ENCODE measurements around the gene PDE4D.

Gene PDE4D

DNA sequence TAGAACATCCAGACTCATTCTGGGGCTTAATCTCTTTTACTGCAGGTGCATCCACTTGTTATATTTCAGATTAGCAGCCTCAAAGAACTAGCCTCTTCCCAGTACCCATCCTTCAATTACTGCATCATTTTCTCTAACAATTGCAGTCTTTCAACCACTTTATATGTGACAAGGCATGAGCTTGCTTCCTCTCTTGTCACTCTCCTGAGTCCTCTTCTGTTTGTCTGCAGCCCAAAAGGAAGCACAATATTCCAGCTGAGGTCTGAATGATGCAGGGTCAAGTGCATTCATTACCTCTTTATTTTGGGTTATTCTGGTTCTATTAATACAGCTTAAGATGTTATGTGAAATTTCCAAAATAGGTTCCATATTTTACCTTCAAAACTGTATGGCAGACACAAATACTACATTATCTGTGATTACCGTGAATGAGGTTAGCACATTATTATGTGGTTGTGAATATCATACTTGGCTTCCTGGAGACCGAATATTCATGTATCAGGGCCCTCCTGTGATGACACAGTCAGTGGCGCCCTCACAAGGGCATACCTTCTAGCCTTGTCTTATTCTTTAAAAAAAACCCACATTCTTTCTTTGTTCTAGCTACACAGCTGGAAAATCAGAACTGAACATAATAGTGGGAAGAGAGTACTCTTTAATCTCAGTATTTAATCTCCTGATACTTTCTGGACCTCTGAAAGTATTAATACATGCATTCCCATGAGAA, 323.8 kb downstream of the PDE4D start:
- H3K27ac ChIP-seq (ENCODE audit: insufficient read depth, low read depth, low read length, poor library complexity, severe bottlenecking) = no peak overlapping the region
- H3K4me1 ChIP-seq (ENCODE audit: control insufficient read depth, insufficient read depth, low read length) = peaks cover 4% of the 10 kb centered on the region
- no peaks in the 10 kb centered on the region for H3K9me3 ChIP-seq (ENCODE audit: control insufficient read depth, low read length)
- no peaks in the 10 kb centered on the region for H3K36me3 ChIP-seq (ENCODE audit: control insufficient read depth, insufficient read depth, low read length)
- H3K27me3 ChIP-seq (ENCODE audit: control insufficient read depth, insufficient read depth, low read length, poor library complexity, severe bottlenecking) = no peaks in the 10 kb centered on the region
- WGBS, 2 experiments = 45 to 62% methylated on average over 2 to 3 of the region's 3 CpGs
- H3K4me3 ChIP-seq (ENCODE audit: insufficient read depth, low read depth, low read length) = no peak overlapping the region

DNA sequence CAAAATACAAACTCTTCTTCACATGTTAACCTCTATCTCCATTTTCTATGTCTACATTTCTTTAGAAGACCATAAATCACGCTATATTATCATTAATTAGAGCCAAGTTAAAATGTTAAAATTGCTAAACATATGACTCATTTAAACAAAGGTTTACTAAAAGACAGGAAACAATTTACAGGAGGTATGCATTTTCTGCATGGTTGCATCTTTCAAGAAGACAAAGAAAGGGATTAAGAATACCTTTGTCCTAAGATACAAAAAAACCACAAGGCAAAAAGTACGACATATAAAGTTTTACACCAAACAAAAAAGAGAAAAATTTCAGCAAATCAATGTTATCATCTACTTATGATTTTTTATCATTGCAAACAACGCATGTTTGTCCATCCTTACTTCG, 324.4 kb downstream of the PDE4D start:
- Histone ChIP-seq H3K9me3 (ENCODE audit: control insufficient read depth, low read length) (no peaks in the 10 kb centered on the region), H3K4me1 (ENCODE audit: control insufficient read depth, insufficient read depth, low read length) (peaks cover 4% of the 10 kb centered on the region), H3K36me3 (ENCODE audit: control insufficient read depth, insufficient read depth, low read length) (no peaks in the 10 kb centered on the region), H3K27ac (ENCODE audit: insufficient read depth, low read depth, low read length, poor library complexity, severe bottlenecking) (no peak overlapping the region), H3K4me3 (ENCODE audit: insufficient read depth, low read depth, low read length) (no peak overlapping the region), H3K27me3 (ENCODE audit: control insufficient read depth, insufficient read depth, low read length, poor library complexity, severe bottlenecking) (no peaks in the 10 kb centered on the region)
- WGBS, 2 experiments = 78 to 80% methylated on average over 3 to 4 of the region's 4 CpGs

DNA sequence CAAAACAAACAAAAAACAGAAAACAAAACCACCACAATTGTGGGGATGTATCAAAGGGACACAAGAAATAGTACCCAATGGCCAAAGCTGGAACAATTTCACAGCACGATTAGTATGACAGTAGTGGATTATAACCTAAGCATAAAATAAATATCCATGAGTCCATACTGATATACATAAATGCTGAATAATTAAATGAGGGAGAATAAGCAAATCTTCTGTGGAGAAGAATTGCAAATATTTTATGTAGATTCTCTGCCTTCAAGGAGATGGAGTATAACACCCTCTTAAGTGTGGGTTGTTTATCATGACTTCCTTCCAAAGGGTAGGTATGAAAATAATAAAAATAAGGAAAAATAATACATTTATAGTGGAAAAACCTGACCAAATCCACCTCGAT, 325.4 kb downstream of the PDE4D start:
- Histone ChIP-seq H3K27ac (ENCODE audit: insufficient read depth, low read depth, low read length, poor library complexity, severe bottlenecking) (no peak overlapping the region), H3K9me3 (ENCODE audit: control insufficient read depth, low read length) (no peaks in the 10 kb centered on the region), H3K36me3 (ENCODE audit: control insufficient read depth, insufficient read depth, low read length) (no peaks in the 10 kb centered on the region), H3K27me3 (ENCODE audit: control insufficient read depth, insufficient read depth, low read length, poor library complexity, severe bottlenecking) (no peaks in the 10 kb centered on the region), H3K4me1 (ENCODE audit: control insufficient read depth, insufficient read depth, low read length) (peaks cover 10% of the 10 kb centered on the region), H3K4me3 (ENCODE audit: insufficient read depth, low read depth, low read length) (no peak overlapping the region)
- 100% methylated on average over 1 of the region's 2 CpGs for WGBS, 2 experiments

DNA sequence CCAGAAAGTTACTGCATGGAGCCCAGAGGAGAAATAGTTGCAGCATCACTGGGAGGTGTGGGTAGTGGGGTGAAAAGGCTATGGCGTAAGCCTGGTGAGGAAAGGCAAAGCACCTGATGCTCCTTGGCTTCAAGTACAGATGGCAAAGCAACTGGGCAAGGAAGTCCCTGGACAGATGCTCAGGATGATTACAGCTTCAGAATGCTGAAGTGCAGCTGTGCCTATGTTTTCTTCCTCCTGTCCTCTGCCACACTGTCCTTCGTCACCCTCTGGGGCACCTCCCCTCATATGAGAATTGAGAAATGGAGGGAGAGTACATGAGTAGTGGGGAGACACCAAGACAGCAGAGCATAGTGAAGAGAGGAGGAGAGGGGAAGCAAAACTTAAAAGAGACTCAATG, 328.0 kb downstream of the PDE4D start:
- no peaks in the 10 kb centered on the region for H3K27me3 ChIP-seq (ENCODE audit: control insufficient read depth, insufficient read depth, low read length, poor library complexity, severe bottlenecking)
- no peaks in the 10 kb centered on the region for H3K9me3 ChIP-seq (ENCODE audit: control insufficient read depth, low read length)
- H3K27ac ChIP-seq (ENCODE audit: insufficient read depth, low read depth, low read length, poor library complexity, severe bottlenecking) = no peak overlapping the region
- H3K36me3 ChIP-seq (ENCODE audit: control insufficient read depth, insufficient read depth, low read length) = no peaks in the 10 kb centered on the region
- WGBS, 2 experiments = 89 to 97% methylated on average over 2 of the region's 2 CpGs
- no peak overlapping the region for H3K4me3 ChIP-seq (ENCODE audit: insufficient read depth, low read depth, low read length)
- H3K4me1 ChIP-seq (ENCODE audit: control insufficient read depth, insufficient read depth, low read length) = peaks cover 18% of the 10 kb centered on the region

DNA sequence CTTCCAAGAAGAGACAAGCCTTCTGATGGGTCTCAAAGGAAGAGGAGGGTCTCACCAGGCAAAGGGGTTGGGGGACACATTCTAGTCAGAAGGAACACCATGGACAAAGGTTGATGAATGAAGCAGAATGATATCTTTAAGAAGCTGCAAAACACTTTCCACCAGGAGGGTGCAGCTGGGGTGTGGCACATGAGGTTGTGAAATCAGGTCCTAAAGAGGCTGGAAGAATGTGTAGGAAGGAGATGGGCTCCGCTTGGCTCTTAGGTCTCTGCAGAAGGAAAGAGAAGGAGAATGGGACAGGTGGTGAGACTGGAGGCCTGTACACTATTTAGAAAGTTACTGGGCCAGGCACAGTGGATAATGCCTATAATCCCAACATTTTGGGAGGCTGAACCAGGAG, 328.6 kb downstream of the PDE4D start:
- no peaks in the 10 kb centered on the region for H3K36me3 ChIP-seq (ENCODE audit: control insufficient read depth, insufficient read depth, low read length)
- no peaks in the 10 kb centered on the region for H3K27me3 ChIP-seq (ENCODE audit: control insufficient read depth, insufficient read depth, low read length, poor library complexity, severe bottlenecking)

DNA sequence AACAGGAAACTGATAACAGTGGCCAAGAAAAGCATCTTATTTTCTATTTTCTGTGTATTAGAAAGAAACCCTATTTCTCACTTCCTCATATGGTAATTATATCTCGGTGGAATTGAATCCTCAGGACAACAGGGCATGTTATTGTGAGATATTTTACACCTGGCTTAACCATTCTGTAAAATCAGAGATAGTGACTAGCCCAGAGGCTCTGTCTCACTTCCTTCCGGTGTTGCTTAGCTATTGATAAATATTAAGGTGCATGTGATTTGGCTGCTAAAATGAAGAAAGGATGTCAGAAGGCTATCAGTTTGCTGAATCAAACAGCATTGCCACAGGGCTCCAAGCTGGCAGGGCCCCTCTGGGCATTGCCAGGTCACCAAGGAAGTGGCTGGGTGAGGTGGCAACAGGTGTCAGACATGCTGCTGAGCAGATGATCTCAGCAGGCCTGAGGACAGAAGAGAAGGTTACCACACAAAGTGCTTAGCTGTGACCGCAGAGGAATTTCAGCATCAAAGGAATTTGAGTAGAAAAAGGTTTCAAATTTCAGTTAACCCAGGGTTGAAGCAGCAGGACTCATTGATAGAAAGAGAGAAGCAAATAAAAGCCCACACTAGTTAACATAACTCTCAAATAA, 330.7 kb downstream of the PDE4D start:
- H3K27me3 ChIP-seq (ENCODE audit: control insufficient read depth, insufficient read depth, low read length, poor library complexity, severe bottlenecking) = no peaks in the 10 kb centered on the region
- no peak overlapping the region for H3K4me3 ChIP-seq (ENCODE audit: insufficient read depth, low read depth, low read length)
- H3K9me3 ChIP-seq (ENCODE audit: control insufficient read depth, low read length) = no peaks in the 10 kb centered on the region
- H3K36me3 ChIP-seq (ENCODE audit: control insufficient read depth, insufficient read depth, low read length) = no peaks in the 10 kb centered on the region
- 40 to 45% methylated on average over 2 to 3 of the region's 3 CpGs for WGBS, 2 experiments
- peaks cover 15% of the 10 kb centered on the region for H3K4me1 ChIP-seq (ENCODE audit: control insufficient read depth, insufficient read depth, low read length)
- no peak overlapping the region for H3K27ac ChIP-seq (ENCODE audit: insufficient read depth, low read depth, low read length, poor library complexity, severe bottlenecking)

More for the DNA sequence above, 328.6 kb downstream of the PDE4D start:
- Histone ChIP-seq H3K4me1 (ENCODE audit: control insufficient read depth, insufficient read depth, low read length) (peaks cover 18% of the 10 kb centered on the region), H3K27ac (ENCODE audit: insufficient read depth, low read depth, low read length, poor library complexity, severe bottlenecking) (no peak overlapping the region), H3K4me3 (ENCODE audit: insufficient read depth, low read depth, low read length) (no peak overlapping the region), H3K9me3 (ENCODE audit: control insufficient read depth, low read length) (no peaks in the 10 kb centered on the region)
- WGBS, 2 experiments = 91 to 98% methylated on average over 1 of the region's 1 CpG

DNA sequence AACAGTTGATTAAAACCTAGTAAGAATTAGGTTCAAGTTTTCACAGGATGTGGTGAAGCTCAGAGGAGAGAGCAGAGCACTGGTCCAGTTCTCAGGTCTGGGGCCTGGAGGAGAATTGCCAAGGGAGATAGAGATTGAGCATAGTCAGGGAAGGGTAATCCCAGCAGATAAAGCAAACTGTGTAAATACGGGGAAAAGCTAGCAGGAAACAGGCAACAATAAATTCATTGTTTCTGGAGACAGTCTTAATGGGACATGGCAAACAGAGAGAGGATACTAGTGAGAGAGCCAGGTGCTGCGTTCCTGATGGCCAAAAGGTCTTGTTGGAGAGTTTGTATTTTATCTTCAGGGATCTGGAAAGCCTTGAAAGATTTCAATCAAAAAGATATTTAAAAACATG, 333.0 kb downstream of the PDE4D start:
- Histone ChIP-seq H3K27me3 (ENCODE audit: control insufficient read depth, insufficient read depth, low read length, poor library complexity, severe bottlenecking) (no peaks in the 10 kb centered on the region), H3K9me3 (ENCODE audit: control insufficient read depth, low read length) (no peaks in the 10 kb centered on the region), H3K4me3 (ENCODE audit: insufficient read depth, low read depth, low read length) (no peak overlapping the region), H3K27ac (ENCODE audit: insufficient read depth, low read depth, low read length, poor library complexity, severe bottlenecking) (no peak overlapping the region), H3K4me1 (ENCODE audit: control insufficient read depth, insufficient read depth, low read length) (peaks cover 15% of the 10 kb centered on the region), H3K36me3 (ENCODE audit: control insufficient read depth, insufficient read depth, low read length) (no peaks in the 10 kb centered on the region)
- WGBS, 2 experiments = 86 to 94% methylated on average over 2 of the region's 2 CpGs

DNA sequence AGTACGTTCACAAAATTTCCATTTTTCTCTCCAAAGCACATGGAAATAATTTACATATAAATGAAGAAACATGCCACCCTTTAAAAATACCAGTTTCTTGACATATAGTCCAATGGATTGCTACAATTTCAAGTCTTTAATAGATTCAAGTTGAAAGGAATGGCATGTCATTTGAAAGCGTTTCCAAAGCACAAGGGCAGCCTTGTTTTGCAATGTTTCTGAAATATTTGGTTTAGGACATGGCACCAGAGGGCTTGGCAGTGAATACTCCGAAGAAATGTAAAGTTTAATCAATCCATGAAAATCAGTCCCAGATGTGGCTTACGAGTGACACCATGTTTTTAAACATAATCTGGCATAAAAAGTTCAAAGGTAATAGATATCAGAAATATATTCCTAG, 333.7 kb downstream of the PDE4D start:
- Histone ChIP-seq H3K27me3 (ENCODE audit: control insufficient read depth, insufficient read depth, low read length, poor library complexity, severe bottlenecking) (no peaks in the 10 kb centered on the region), H3K4me3 (ENCODE audit: insufficient read depth, low read depth, low read length) (no peak overlapping the region), H3K27ac (ENCODE audit: insufficient read depth, low read depth, low read length, poor library complexity, severe bottlenecking) (no peak overlapping the region), H3K9me3 (ENCODE audit: control insufficient read depth, low read length) (no peaks in the 10 kb centered on the region), H3K4me1 (ENCODE audit: control insufficient read depth, insufficient read depth, low read length) (peaks cover 15% of the 10 kb centered on the region), H3K36me3 (ENCODE audit: control insufficient read depth, insufficient read depth, low read length) (no peaks in the 10 kb centered on the region)
- WGBS, 2 experiments = 92 to 96% methylated on average over 2 to 4 of the region's 4 CpGs

DNA sequence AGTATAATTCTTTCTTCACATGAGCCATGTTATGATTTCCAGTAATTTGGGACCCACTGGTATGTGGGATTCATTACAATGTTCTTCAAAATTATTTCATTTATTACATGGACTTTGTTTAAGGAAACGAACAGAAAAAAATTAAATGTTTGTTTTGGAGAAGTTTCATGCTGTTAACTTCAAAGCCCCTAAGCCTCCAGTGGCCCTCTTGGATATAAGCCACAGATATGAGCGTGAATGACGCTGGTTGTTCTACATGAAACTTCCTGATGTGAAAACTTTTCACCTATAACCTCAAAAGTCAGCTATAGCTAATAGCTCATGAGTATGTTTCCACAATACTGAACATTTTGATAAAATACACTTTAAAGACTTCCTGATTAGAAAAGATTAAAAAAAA, 334.2 kb downstream of the PDE4D start:
- 84 to 99% methylated on average over 3 of the region's 3 CpGs for WGBS, 2 experiments
- Histone ChIP-seq H3K4me1 (ENCODE audit: control insufficient read depth, insufficient read depth, low read length) (peaks cover 15% of the 10 kb centered on the region), H3K4me3 (ENCODE audit: insufficient read depth, low read depth, low read length) (no peak overlapping the region), H3K36me3 (ENCODE audit: control insufficient read depth, insufficient read depth, low read length) (no peaks in the 10 kb centered on the region), H3K27me3 (ENCODE audit: control insufficient read depth, insufficient read depth, low read length, poor library complexity, severe bottlenecking) (no peaks in the 10 kb centered on the region), H3K9me3 (ENCODE audit: control insufficient read depth, low read length) (no peaks in the 10 kb centered on the region), H3K27ac (ENCODE audit: insufficient read depth, low read depth, low read length, poor library complexity, severe bottlenecking) (no peak overlapping the region)

DNA sequence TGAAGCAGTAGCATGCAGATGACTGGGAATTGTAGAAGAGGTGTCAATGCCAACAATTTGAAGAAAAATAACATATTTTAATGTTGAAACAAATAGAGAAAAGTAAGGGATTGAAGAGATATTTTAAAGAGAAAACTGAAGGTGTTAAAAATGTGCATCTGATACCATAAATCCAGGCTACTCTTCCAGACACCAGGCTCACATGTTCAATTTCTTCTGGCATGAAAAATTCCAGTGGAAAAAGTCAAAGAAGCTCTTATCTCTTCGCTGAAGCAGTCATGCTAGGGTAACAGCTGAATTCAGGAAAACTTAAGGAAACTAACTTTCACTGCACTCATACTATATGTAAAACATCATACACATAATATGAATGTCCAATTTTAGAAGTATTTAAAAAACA, 335.0 kb downstream of the PDE4D start:
- 100% methylated on average over 1 of the region's 1 CpG for WGBS, 2 experiments
- no peak overlapping the region for H3K4me3 ChIP-seq (ENCODE audit: insufficient read depth, low read depth, low read length)
- H3K4me1 ChIP-seq (ENCODE audit: control insufficient read depth, insufficient read depth, low read length) = peaks cover 11% of the 10 kb centered on the region
- H3K9me3 ChIP-seq (ENCODE audit: control insufficient read depth, low read length) = no peaks in the 10 kb centered on the region
- no peaks in the 10 kb centered on the region for H3K27me3 ChIP-seq (ENCODE audit: control insufficient read depth, insufficient read depth, low read length, poor library complexity, severe bottlenecking)
- no peak overlapping the region for H3K27ac ChIP-seq (ENCODE audit: insufficient read depth, low read depth, low read length, poor library complexity, severe bottlenecking)
- no peaks in the 10 kb centered on the region for H3K36me3 ChIP-seq (ENCODE audit: control insufficient read depth, insufficient read depth, low read length)
